OCI-LY1 (cell line): ENCODE data around the gene CUEDC1.

Experiments used
- H2AFZ ChIP-seq: fragments of 200-600 bp; sonication (generic), shearing (Covaris generic); 2 replicates; pipeline ENCODE4 v1.6.0; 2014; ENCODE audit warnings: antibody characterized with exemption, mild to moderate bottlenecking, low read length
- H3F3A ChIP-seq: fragments of 200-600 bp; sonication (generic), shearing (Covaris generic); 2 replicates; pipeline ENCODE4 v1.6.0; 2014; ENCODE audit warnings: mild to moderate bottlenecking, antibody characterized with exemption, low read length, moderate library complexity; ENCODE audit not compliant: insufficient read depth
- H3K27ac ChIP-seq: fragments of 200-600 bp; sonication (generic); 2 replicates; pipeline ENCODE4 v1.5.1; 2014; ENCODE audit warnings: low read length, mixed run types, mild to moderate bottlenecking, low read depth; ENCODE audit not compliant: poor library complexity, severe bottlenecking
- H3K27me3 ChIP-seq: fragments of 200-600 bp; sonication (generic); 2 replicates; pipeline ENCODE4 v1.6.0; 2014; ENCODE audit warnings: antibody characterized with exemption, mild to moderate bottlenecking, low read length, moderate library complexity; ENCODE audit not compliant: insufficient read depth
- H3K36me3 ChIP-seq: fragments of 200-600 bp; sonication (generic); 2 replicates; pipeline ENCODE4 v1.6.1; 2014; ENCODE audit warnings: mild to moderate bottlenecking, antibody characterized with exemption, low read length, moderate library complexity, mixed read lengths; ENCODE audit not compliant: insufficient read depth
- H3K4me1 ChIP-seq: fragments of 200-600 bp; sonication (generic); 2 replicates; pipeline ENCODE4 v1.5.1; 2014; ENCODE audit warnings: mild to moderate bottlenecking, low read length, moderate library complexity; ENCODE audit not compliant: insufficient read depth, severe bottlenecking
- H3K4me2 ChIP-seq: fragments of 200-600 bp; sonication (generic), shearing (Covaris generic); 2 replicates; pipeline ENCODE4 v1.6.1; 2014; ENCODE audit warnings: low read length
- H3K4me3 ChIP-seq: fragments of 200-600 bp; sonication (generic); 2 replicates; pipeline ENCODE4 v1.5.1; 2014; ENCODE audit warnings: low read length, low read depth, mild to moderate bottlenecking, mixed read lengths; ENCODE audit not compliant: poor library complexity, severe bottlenecking
- H3K79me2 ChIP-seq: fragments of 200-600 bp; shearing (Covaris generic); 2 replicates; pipeline ENCODE4 v1.6.1; 2016; ENCODE audit warnings: mixed run types, low read length, mixed read lengths; ENCODE audit not compliant: insufficient read depth
- H3K9ac ChIP-seq: fragments of 200-600 bp; sonication (generic), shearing (Covaris generic); 2 replicates; pipeline ENCODE4 v1.6.1; 2014; ENCODE audit warnings: mild to moderate bottlenecking, low read length, mixed read lengths
- H3K9me2 ChIP-seq: fragments of 200-600 bp; sonication (generic), shearing (Covaris generic); 2 replicates; pipeline ENCODE4 v1.6.1; 2014; ENCODE audit warnings: low read depth, mild to moderate bottlenecking, low read length, mixed read lengths
- H3K9me3 ChIP-seq: fragments of 200-600 bp; shearing (Covaris generic); 2 replicates; pipeline ENCODE4 v1.6.1; 2014; ENCODE audit warnings: low read length, mixed read lengths
- H4K20me1 ChIP-seq: fragments of 200-600 bp; sonication (generic), shearing (Covaris generic); 2 replicates; pipeline ENCODE4 v1.6.0; 2016; ENCODE audit warnings: mild to moderate bottlenecking, low read length; ENCODE audit not compliant: insufficient read depth
- EZH2 ChIP-seq: fragments of 200-600 bp; sonication (generic), shearing (Covaris generic); IDR thresholded peaks from 2 replicates; pipeline ENCODE4 v1.8.0; 2017; ENCODE audit warnings: borderline replicate concordance, mixed run types, mild to moderate bottlenecking, antibody characterized with exemption, low read length, moderate library complexity, mixed read lengths
- TF ChIP-seq, protein P1 (sequence below): fragments of 200-600 bp; sonication (generic), shearing (Covaris generic); IDR thresholded peaks from 2 replicates; pipeline ENCODE4 v1.5.1; 2017; ENCODE audit warnings: mild to moderate bottlenecking, antibody characterized with exemption, low read length, moderate library complexity, mixed read lengths

CUEDC1 gene

DNA sequence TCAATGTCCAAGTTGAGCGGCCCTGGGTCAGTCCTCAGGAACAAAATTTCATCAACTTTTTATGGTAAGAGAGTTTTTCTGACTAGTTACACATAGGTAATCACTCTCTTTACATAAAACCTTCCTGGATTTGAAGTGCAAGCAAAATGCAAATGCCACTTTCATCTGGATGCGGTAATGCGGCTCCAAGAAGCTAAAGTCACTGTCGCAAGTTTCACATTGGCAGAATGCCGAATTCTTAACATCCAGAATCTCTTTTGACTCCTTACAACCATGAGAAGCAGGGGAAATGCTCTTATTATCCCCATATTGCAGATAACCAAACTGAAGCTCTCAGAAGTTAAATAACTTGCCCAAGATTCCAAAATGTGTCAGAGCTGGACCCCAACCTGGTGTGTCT is 135.3 kb downstream of the CUEDC1 start:
- Histone ChIP-seq H3K4me1 (no peaks in the 10 kb centered on the region), H3K4me2 (no peak overlapping the region), H3K27me3 (no peaks in the 10 kb centered on the region), H3K9me2 (no peaks in the 10 kb centered on the region), H3F3A (no peaks in the 10 kb centered on the region), H4K20me1 (no peaks in the 10 kb centered on the region), H3K79me2 (no peaks in the 10 kb centered on the region), H3K36me3 (no peaks in the 10 kb centered on the region), H2AFZ (no peak overlapping the region), H3K4me3 (no peak overlapping the region), H3K27ac (no peak overlapping the region), H3K9me3 (no peaks in the 10 kb centered on the region), H3K9ac (no peak overlapping the region)
- TF ChIP-seq, protein P1, sequence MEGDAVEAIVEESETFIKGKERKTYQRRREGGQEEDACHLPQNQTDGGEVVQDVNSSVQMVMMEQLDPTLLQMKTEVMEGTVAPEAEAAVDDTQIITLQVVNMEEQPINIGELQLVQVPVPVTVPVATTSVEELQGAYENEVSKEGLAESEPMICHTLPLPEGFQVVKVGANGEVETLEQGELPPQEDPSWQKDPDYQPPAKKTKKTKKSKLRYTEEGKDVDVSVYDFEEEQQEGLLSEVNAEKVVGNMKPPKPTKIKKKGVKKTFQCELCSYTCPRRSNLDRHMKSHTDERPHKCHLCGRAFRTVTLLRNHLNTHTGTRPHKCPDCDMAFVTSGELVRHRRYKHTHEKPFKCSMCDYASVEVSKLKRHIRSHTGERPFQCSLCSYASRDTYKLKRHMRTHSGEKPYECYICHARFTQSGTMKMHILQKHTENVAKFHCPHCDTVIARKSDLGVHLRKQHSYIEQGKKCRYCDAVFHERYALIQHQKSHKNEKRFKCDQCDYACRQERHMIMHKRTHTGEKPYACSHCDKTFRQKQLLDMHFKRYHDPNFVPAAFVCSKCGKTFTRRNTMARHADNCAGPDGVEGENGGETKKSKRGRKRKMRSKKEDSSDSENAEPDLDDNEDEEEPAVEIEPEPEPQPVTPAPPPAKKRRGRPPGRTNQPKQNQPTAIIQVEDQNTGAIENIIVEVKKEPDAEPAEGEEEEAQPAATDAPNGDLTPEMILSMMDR = no peak
- no peak for TF ChIP-seq EZH2

DNA sequence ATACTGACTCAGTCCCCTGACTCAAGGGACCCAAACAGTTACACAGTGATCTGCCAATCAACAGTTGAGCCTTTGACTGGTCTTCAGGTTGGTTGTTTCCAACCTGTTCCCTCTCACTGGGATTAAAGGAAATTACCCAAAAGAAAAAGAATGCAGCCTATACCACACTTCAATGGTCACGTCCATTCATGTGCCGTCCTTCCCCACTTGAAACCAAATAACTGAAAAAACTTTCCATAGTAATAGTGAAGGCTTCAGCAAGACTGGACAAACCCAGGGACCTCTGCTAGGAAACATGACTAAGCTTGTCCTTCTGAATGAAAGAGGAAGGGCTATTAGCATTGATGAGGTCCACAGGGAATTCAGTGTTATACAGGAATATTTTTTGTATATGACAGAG is 135.9 kb downstream of the CUEDC1 start:
- no peak overlapping the region for H3K4me3 ChIP-seq
- no peak overlapping the region for H3K9ac ChIP-seq
- no peaks in the 10 kb centered on the region for H3K36me3 ChIP-seq
- no peaks in the 10 kb centered on the region for H4K20me1 ChIP-seq
- H3K4me2 ChIP-seq = no peak overlapping the region
- no peaks in the 10 kb centered on the region for H3K27me3 ChIP-seq
- no peak overlapping the region for H3K27ac ChIP-seq
- H2AFZ ChIP-seq = no peak overlapping the region
- H3K9me2 ChIP-seq = no peaks in the 10 kb centered on the region
- H3F3A ChIP-seq = no peaks in the 10 kb centered on the region
- no peaks in the 10 kb centered on the region for H3K9me3 ChIP-seq
- H3K79me2 ChIP-seq = no peaks in the 10 kb centered on the region
- H3K4me1 ChIP-seq = no peaks in the 10 kb centered on the region
- no peak for TF ChIP-seq EZH2
- TF ChIP-seq, protein P1 = no peak

DNA sequence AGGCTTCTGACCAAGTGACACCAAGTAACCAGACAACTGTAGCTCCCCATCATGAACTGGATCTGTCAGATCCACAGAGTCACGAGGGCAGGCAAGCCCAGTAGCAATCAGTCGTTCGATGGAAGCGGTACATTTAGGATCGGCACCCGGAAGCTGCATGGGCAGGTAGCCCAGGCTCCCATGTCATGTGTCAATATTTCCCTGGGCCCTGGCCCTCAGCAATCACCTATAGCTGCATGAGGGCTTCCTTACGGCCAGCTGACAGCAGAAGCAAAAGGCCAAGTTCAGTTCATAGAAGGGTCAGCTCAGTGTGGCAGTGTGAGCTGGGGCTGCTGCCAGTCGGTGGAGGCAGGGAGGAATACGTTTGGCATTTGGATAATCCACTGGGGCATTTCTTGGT is 137.1 kb downstream of the CUEDC1 start:
- H3K4me2 ChIP-seq = no peak overlapping the region
- H4K20me1 ChIP-seq = no peaks in the 10 kb centered on the region
- H3K27ac ChIP-seq = no peak overlapping the region
- H3K9me3 ChIP-seq = no peaks in the 10 kb centered on the region
- H3F3A ChIP-seq = no peaks in the 10 kb centered on the region
- H3K4me1 ChIP-seq = no peaks in the 10 kb centered on the region
- TF ChIP-seq EZH2 = no peak
- TF ChIP-seq, protein P1 = no peak
- H2AFZ ChIP-seq = no peak overlapping the region
- H3K9me2 ChIP-seq = no peaks in the 10 kb centered on the region
- no peak overlapping the region for H3K4me3 ChIP-seq
- no peaks in the 10 kb centered on the region for H3K27me3 ChIP-seq
- H3K36me3 ChIP-seq = no peaks in the 10 kb centered on the region
- no peaks in the 10 kb centered on the region for H3K79me2 ChIP-seq
- no peak overlapping the region for H3K9ac ChIP-seq
